Measurements from ENCODE around the gene EXOC1. TPM values are rescaled to one million over a fixed set of nuclear protein-coding genes. Genes with fewer than 3 reads are reported as not detected.

Gene EXOC1
- polyA plus RNA-seq, 12 donors: 20.2 to 36.8 (median 28.8) TPM; not detected in 1

DNA sequence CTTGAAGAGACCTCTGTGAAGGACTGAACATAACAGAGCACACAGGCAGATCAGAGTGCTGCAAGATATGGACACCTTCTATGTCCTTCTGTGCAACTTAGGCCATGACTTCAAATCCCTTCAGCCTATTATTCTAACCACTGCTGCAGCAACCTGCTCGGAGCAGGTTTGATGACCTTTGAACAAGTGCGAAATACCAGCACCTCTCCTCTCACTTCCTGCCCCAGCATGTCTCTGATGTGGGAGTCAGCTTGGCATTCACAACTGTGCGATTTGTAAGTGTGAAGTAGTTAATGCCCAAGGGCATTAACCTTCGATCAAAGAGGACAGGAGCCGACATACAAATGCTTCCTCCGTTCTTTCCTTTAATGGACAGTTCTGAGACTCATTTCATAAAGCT is 1.6 kb upstream of the EXOC1 start:
- DNase-seq: no peak

DNA sequence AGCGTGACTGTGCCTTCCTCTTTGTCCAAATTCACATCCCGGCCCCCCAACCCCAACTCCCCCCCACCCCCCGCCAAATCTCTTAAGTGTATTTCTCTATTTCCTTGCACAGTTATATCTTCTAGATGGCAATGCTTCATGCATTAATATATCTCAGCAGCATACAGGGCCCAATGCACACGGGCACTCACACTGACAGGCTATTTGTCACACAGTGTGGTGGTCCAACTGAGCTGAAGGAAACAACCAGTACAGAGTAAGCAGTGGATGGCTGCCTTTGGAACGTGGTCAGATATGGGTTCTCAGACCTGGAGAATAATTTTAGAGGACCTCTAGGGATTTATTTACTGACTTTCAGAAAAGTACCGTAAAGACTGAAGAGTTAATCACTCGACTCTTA is 681 bp downstream of the EXOC1 start:
- DNase-seq: no peak

DNA sequence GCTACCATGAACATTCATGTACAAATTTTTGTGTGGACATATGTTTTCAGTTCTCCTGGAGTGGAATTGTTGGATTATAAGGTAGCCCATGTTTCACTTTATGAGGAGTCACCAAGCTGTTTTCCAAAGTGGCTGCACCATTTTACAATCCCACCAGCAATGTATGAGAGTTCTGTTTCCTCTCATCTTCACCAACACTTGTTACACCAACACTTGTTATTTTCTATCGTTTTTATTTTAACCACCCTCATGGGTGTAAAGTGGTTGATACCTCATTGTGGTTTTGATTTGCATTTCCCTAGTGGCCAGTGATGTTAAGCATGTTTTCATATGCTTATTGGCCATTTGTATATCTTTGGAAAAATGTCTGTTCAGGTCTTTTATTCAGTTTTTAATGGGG is 4.1 kb downstream of the EXOC1 start:
- no peak for DNase-seq

DNA sequence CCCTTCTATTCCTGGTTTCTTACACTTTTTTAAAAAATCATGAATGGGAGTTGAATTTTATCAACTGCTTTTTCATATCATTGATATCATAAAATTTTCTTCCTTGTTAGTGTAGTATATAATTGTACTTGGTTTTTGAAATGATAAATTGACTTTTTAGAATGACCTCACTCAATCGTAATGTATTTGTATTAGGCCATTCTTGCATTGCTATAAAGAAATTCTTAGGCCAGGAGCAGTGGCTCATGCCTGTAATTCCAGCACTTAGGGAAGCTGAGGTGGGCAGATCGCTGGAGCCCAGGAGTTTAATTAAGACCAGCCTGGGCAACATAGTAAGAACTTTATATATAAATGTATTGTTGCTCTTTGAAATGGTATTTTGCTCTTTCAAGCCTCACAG is 6.3 kb downstream of the EXOC1 start:
- DNase-seq: no peak

DNA sequence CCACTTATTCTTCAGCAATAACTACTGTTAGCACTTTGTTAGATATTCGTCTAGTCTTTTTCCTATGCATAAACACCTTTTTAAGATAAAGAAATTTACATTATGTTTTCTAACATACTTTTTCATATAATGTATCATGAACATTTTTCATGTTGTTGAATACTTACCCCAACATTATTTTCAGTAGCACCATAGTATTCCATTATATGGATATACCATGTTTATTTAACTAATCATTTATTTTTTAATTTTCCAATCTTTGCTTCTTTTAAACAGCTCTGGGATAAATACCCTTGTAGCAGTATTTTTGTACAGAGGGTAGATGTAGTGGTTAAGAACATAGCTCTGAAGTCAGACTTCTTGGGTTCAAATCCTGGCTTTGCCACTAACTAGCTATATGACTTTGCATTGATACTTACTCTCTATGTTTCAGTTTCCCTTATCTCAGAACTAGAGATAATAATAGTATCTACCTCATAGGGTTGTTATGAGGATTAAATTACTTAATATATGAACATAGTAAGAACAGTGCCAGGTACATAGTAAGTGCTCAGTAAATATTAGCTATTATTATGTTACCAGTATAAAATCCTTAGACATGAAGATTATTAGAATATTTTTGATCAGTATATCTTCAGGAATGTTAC is 11.3 kb downstream of the EXOC1 start:
- no peak for DNase-seq

DNA sequence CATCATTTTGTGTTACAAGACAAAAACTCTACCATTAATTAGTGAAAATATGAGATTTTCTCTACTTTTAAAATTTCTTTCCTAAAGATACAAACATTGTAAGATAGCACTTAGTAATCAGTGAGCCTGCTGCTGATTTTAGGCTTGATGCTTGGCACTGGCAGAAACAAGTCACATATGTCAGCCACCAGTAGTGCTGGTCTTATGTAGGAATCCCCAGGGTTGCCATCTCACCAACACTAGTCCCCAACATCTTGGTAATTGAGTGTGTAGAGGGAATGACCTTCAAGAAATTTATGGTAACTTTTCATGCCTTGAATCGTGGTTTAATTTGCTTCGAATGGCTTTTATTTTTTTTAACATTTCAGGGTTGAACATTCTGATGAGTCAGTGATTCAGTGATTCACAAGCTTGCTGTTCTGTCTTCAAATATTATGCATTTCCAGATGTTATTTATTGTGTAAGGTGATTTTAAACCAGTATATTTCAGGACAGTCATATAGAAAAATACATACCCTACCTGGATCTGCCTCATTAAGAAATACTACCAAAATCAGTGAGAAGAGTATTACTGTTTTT is 11.9 kb downstream of the EXOC1 start:
- no peak for DNase-seq

DNA sequence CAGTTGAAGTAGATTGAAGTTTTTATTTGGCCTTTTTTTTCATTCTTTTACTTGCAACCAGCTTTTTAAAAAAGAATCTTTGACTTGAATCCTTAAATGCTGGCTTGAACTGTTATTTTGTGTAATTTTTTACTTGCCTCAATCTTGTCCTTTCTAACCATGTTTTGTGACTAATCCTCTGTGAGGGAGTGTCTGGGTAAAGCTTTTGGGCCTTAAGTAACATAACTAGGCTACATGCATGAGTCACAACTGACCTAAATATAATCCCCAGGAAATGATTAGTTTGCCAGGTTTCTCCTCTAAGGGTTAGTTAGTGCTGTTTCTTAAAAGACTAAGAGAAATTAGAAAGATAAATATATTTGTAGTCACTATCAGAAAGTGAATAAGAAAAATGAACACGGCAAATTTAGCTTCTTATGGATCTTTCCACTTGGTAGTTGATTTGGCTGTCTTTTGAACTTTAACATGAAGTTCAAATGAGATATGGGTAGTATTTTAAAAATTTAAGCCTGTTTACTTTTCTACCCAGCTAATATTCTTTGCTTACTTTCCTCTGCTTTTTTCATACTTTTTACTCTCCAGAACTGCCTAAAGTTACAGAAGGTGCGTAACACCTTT is 13.0 kb downstream of the EXOC1 start:
- peak; percentile 31 for DNase-seq

DNA sequence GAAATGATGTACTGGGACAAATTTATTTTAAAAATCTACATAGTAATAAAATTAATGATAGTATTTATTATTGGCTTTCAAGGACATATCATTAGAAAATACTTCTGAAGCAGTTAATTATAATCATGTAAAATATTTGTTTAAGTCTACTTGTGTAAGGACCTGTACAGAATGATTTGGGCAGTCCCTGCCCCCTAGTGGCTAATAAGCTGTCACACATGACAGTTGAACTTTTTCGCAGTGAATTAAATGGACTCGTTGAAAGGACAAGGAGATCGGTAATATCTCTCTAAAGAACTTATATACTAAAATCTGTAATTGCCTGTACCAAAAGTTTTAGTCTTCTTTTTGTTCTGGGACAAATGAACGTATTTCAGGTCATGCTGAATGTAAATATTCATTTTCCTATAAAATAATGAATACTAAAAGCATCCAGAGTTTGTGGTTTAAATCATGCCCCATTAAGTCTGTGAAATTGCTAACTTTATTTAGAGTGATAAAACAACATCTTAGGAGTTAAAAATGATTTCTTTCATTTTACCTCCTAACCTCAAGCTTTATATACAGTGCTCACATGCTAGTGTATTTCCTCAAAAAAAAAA is 13.6 kb downstream of the EXOC1 start:
- peak; percentile 46 for DNase-seq

DNA sequence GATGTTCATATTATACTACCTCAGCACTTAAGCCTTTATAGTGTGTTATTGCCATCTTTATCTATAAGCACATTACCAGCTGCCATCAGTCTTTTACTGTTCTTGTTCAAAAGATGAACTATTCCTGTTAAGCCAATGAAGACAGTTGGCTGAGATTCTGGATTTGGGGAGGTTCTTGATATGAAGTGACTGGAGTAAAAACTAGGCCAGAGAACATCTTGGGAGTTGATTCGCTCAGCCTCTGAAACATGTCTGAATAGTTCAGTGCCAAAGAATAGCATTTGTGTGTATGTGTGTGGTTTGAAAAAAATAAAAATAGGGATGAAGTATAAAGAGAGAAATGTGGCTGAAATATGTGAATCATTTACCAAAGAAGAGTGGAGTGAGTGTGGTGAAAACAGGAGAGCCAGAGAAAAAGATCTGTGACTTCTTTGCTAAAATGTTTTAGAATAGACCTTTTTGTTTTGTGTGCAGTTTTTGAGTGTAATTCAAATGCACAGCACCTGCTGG is 15.2 kb downstream of the EXOC1 start:
- DNase-seq: no peak

DNA sequence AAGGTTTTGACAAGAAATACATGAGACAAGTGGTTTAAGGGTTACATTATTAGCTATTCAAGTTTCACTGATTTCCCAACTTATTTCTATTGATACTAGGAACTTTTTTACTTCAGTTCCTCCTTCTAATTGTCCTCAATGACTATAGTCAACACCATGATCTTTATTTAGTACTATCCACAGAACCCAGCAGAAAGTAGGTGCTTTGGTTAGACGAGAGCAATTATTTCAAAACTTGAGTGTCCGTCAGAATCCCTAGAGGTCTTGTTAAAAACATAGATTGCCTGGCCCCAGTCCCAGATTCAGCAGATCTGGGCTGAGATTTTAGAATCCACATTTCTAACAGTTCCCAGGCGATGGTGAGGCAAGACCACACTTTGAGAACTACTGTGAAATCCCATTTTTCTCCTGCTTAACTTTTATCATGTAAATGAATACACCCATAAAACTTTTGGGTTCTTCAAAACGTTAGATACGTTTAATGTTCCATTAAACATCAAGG is 17.9 kb downstream of the EXOC1 start:
- DNase-seq: no peak

DNA sequence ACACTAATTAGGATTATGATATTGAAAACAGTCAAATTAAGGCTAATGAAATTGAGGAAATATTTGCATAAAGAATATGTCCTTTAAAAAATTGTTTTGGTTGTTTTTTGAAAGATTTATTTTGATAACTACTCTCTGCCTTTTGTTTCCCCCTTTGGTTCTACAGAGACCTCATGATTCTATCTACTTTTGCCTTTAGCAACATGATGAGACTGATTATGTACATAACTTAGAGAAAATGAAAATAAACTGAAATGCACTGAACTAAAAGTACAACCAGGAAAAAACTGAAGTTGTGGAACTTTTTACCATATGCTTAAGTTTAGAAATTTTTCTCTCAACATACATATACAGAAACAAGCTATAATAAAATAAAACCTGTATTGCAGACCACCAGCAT is 21.4 kb downstream of the EXOC1 start:
- no peak for DNase-seq

DNA sequence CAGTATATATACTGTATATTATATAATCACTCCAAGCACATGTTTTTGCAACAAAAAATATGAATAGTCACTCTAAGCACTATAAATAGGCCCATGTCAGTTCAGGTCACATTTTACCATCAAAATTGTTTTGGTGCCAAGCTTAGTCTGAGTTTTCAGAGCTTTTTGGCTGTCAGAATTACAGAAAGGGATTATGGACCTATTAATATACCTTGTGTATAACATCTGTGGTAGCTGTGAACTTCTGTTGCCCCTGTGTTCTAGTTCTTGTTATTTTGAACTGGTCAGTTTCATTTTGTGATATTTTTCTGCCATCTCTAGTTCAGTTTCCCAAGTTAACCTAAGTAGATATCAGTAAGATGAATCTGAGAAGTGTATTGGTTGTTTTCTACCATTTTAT is 22.9 kb downstream of the EXOC1 start:
- no peak for DNase-seq

DNA sequence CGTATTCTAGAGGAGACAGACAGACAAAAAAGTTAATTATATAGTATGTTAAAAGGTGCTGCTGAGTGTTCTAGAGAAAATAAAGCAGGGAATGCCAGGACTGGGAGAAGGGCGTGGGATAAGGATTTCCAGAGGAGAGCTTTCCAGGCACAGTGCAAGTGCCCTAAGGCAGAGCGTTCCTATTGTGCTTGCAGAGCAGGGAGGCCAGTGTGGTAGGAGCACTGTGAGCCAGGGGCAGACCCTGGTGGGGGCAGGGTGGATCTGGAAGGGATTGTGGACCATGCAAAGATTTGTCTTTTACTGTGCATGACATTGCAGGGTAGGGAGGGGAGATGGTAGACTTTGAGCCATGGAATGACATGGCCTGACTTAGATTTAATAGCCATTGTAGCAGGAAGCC is 25.8 kb downstream of the EXOC1 start:
- no peak for DNase-seq

DNA sequence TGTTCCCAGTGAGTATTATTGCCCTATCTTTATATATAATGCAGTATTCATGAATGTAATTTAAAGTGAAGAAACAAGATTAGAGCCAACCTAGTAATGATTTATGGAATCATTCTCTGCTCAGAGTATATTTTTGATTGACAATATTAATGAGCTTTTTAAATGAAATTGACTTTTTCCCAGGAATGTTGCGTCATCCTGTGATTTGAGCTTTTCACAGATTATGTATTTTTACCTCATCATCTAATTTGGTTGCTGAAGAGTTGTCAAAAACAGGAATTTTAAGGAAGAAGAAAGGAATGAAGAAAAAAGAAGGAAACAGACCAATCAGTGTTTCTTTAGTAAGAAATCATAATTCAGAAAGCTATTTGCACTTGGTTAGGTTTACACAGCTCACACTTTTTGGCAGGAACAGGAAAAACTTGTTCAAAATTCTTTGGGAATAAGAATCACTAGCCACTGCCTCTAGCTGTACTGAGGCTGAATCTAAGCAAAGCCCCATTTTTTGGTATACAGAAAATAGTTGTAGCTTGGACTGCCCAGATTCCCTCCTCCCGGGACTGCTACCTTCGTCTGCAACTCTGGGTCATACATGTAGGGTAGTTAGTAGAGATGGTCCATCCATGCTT is 27.3 kb downstream of the EXOC1 start:
- no peak for DNase-seq

DNA sequence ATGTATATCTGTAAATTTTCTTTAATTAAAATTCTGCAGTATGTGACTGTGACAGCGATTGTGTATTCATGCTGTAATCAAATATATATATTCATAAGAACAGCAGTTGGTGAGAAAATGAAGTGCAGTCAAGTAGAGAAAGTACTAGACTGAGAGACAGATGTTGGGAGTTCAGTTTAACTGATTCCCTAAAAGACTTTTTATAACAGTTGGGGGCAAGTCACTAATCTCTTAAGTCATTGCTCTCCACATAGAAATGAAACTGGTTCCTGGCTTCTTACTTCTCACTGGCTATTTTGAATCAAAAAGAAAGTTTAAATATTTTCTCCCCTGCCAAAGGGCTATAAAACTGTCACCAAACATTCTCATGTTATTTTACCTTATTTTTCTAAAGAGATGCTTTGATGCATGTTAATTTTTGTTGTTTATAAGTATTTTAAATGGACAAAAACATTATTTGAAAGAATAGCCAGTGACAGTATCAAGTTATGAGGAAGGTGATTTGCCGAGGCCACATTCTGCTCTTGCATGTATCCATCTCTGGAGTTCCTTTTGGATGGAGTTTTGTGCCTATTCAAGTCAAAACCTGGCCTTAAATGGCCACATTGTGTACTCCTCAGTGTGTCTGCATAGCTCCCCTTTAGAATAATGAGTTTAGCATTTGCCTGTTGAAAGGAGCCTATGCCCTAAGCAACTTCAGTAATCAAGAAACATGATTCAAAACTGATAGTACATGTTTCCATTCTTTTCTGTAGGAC is 30.8 kb downstream of the EXOC1 start:
- no peak for DNase-seq

DNA sequence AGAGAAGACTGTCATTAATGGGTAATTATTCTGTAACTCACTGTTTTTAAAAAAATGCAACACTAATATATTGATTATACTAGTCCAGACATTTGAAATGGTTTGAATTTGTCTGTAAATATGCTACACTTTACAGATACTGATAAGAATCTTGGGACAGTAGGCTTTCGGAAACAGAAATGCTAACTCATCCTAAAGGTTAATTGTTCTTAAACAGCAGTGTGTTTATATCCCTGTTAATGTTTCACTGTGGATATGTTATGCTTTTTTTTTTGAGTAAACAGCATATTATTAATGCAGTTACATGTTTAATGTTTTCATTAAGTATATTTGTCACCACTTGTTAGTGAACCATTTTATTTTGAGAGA is 31.4 kb downstream of the EXOC1 start:
- DNase-seq: no peak

DNA sequence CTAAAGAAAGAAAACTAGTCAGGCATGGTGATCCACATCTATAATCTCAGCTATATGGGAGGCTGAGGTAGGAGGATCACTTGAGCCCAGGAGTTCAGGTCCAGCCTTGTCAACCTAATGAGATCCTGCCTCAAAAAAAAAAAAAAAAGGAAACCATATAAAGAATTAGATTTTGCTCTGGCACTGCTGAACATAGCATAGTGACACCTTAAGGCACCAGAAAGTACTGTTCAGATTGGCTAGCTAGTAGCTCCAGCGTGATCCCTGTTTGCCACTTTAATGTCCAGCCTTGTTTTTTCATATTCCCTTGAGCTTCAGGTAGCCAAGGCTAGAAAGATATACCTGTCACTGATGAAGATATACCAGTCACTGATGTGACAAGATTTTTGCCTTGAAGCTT is 34.1 kb downstream of the EXOC1 start:
- no peak for DNase-seq

DNA sequence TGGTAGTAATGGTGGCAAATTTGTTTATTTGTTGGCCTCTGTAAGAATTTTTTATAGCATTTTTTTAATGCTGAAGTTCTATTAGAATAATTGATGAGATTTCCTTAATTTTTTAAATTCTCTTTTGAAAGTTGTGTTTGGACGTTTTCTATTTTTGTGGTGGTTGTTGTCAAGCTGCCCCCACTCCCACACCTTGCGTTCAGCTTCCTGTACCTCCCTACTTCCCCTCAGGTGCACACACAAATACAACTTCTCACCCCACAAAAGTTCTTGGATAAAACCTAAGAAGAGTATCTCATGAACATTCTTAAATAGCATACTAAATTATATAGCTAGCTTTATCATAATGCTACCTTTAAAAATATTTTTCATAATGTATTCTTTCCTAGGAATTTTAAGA is 38.7 kb downstream of the EXOC1 start:
- DNase-seq: no peak

DNA sequence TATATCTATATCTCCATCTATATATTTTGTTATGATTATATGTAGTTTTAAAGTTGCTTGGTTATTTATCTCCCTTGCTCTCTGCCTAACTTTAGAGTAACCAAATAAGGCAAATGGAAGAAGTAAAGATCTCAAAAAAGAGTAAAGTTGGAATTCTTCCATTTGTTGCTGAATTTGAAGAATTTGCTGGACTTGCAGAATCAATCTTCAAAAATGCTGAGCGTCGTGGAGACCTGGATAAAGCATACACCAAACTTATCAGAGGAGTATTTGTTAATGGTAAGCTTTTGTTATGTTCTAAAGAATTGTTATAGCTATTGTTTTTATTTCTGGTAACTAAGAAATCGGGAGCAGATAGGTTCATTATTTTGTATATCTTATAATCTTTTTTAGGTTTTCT is 43.2 kb downstream of the EXOC1 start:
- no peak for DNase-seq

DNA sequence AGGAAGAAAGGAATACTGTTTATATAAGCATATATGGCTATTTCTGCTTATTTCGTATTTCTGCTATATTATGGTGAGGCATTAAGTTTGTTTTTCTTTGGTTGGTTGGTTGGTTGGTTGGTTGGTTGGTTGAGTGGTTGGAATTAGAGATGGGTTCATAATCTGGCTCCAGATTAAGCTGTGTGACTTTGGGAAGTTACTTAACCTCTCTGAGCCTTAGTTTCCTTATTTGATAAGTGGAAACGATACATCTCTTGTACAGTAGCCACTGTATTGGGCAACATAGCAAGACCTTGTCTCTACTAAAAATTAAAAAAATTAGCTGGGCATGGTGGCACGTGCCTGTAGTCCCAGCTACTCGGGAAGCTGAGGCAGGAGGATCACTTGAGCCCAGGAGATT is 49.2 kb downstream of the EXOC1 start:
- no peak for DNase-seq

DNA sequence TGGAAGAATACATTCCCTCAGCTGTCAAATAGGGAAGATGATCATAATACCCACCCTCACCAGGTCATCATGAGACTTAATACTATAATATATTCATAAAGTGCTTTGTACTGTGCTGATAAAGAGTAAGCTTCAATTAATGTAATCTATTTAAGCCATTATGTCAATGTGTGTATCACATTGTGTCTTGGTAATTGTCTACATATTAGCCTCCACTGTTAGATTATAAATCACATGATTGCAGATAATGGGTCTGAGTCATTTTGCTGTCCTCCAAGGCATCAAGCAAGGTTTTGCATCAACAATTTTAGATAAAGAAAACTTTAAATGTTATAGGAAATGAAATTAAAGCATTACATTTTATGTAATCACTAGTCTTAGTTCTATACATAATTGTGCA is 50.1 kb downstream of the EXOC1 start:
- no peak for DNase-seq

DNA sequence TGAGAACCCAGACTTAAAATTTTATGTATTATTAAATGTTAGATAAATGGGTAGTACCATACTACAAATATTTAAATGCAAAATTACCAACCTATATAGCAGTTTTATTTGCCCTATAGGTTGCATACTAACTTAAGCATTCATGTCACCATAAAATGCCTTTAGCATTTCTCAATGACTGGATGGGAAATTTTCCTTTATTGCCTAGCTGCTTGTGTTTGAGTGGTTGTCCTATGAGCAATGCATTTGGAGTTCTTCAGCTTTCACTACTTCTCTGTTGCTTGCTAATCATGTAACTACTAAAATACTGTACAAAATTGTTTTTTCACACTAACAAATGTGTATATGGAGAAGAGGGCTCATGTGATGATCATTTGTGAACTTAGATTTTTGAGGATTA is 51.1 kb downstream of the EXOC1 start:
- no peak for DNase-seq

All from muscle of arm (tissue), 12 donors.